Inflammatory macrophage treated with lipopolysaccharide for 4 hours (primary cell): ENCODE measurements around the gene OTP.
"Not testable (repeated sequence)": the region's sequence is repeated elsewhere in the genome, so short reads cannot be mapped to it uniquely, and the experiment has no call there.

Experiments used
- DNase-seq: peaks from one replicate; pipeline ENCODE4 v3.0.0-alpha.2; 2020

The OTP gene

GRCh38 chr5:77638763-77639671, 504 bp upstream of the OTP start:
- DNase-seq = no peak

- no peak for DNase-seq
Measured at GRCh38 chr5:77637170-77637997, 1.1 kb downstream of the OTP start.

GRCh38 chr5:77636641-77637169, 1.8 kb downstream of the OTP start:
- DNase-seq = no peak

- no peak for DNase-seq
Measured at GRCh38 chr5:77635917-77636640, 2.4 kb downstream of the OTP start.

GRCh38 chr5:77635067-77635916, 3.2 kb downstream of the OTP start:
- DNase-seq = no peak

- DNase-seq = no peak
Measured at GRCh38 chr5:77633709-77634108, 4.8 kb downstream of the OTP start.

GRCh38 chr5:77633207-77633675, 5.3 kb downstream of the OTP start:
- no peak for DNase-seq

GRCh38 chr5:77632526-77633206, 5.8 kb downstream of the OTP start:
- no peak for DNase-seq

GRCh38 chr5:77630114-77630680, 8.3 kb downstream of the OTP start:
- DNase-seq = peak; percentile 72

GRCh38 chr5:77629509-77630113, 8.9 kb downstream of the OTP start:
- no peak for DNase-seq

- no peak for DNase-seq
Measured at GRCh38 chr5:77628840-77629508, 9.5 kb downstream of the OTP start.

- no peak for DNase-seq
Measured at GRCh38 chr5:77627869-77628674, 10.4 kb downstream of the OTP start.

GRCh38 chr5:77623203-77623740, 15.2 kb downstream of the OTP start:
- peak; percentile 35 for DNase-seq

GRCh38 chr5:77621440-77621839, 17.1 kb downstream of the OTP start:
- DNase-seq = no peak

GRCh38 chr5:77620405-77620804, 18.1 kb downstream of the OTP start:
- DNase-seq = no peak

GRCh38 chr5:77616920-77617319, 21.6 kb downstream of the OTP start:
- no peak for DNase-seq

GRCh38 chr5:77608927-77609326, 29.6 kb downstream of the OTP start:
- DNase-seq = not testable (repeated sequence)

- no peak for DNase-seq
Measured at GRCh38 chr5:77607324-77607723, 31.2 kb downstream of the OTP start.

- no peak for DNase-seq
Measured at GRCh38 chr5:77606279-77606678, 32.2 kb downstream of the OTP start.
